IMR-90 (cell line): ENCODE data around the gene COL4A1. TPM values are rescaled to one million over a fixed set of nuclear protein-coding genes. Genes with fewer than 3 reads are reported as not detected.

Experiments used
- ATAC-seq: fragments of 200-7000 bp; cut with Tn5 transposase; 2 replicates; pipeline ENCODE4 v1.9.1; 2020; ENCODE audit warnings: low read depth, mild to moderate bottlenecking, moderate library complexity
- BruUV-seq: library from RNA; stranded (reverse); fragments of 400-500 nt; replicated peaks from 2 replicates; lab custom pipeline; 2021; lab: Mats Ljungman, UMichigan
- CTCF ChIA-PET: fragments of 300-600 bp; formaldehyde crosslinking; extraction: SDS; loops from one replicate; lab custom pipeline; 2021; ENCODE audit warnings: antibody characterized with exemption; lab: Yijun Ruan, JAX
- POLR2A ChIA-PET: fragments of 300-600 bp; sonication (Branson Sonifier 250); formaldehyde crosslinking; loops from one replicate; lab custom pipeline; 2022; ENCODE audit warnings: antibody characterized with exemption; ENCODE audit not compliant: unreplicated experiment; lab: Charles Lee
- DNase-seq: peaks from one replicate; pipeline ENCODE4 v3.0.0; 2013
- H2AFZ ChIP-seq: replicated peaks from 2 replicates; pipeline ENCODE3; 2013; ENCODE audit warnings: low read length, mild to moderate bottlenecking; ENCODE audit not compliant: poor library complexity
- H2AK5ac ChIP-seq: 2 replicates; pipeline ENCODE4 v1.6.1; 2013; ENCODE audit warnings: low read depth, low read length, inconsistent platforms
- H2AK9ac ChIP-seq: replicated peaks from 2 replicates; pipeline ENCODE3; 2013; ENCODE audit warnings: mild to moderate bottlenecking, low read depth, low read length, moderate library complexity; ENCODE audit not compliant: poor library complexity
- H2BK120ac ChIP-seq: 2 replicates; pipeline ENCODE4 v1.6.1; 2013; ENCODE audit warnings: low read depth, low read length, inconsistent platforms
- H2BK15ac ChIP-seq: 3 replicates; pipeline ENCODE4 v1.6.1; 2013; ENCODE audit warnings: low read depth, low read length, inconsistent platforms
- H2BK20ac ChIP-seq: 2 replicates; pipeline ENCODE4 v1.6.1; 2013; ENCODE audit warnings: low read depth, mild to moderate bottlenecking, inconsistent platforms, low read length, moderate library complexity
- H2BK5ac ChIP-seq: 2 replicates; pipeline ENCODE4 v1.6.1; 2013; ENCODE audit warnings: mild to moderate bottlenecking, low read depth, low read length, inconsistent platforms; ENCODE audit not compliant: poor library complexity, severe bottlenecking
- H3K14ac ChIP-seq: replicated peaks from 2 replicates; pipeline ENCODE4 v1.6.1; 2013; ENCODE audit warnings: low read depth, low read length, inconsistent platforms
- H3K18ac ChIP-seq: 2 replicates; pipeline ENCODE4 v1.6.1; 2013; ENCODE audit warnings: low read depth, low read length, control low read depth
- H3K23ac ChIP-seq: 2 replicates; pipeline ENCODE4 v1.6.1; 2013; ENCODE audit warnings: low read depth, low read length, inconsistent platforms
- H3K27ac ChIP-seq: 2 replicates; pipeline ENCODE4 v1.5.1; 2013; ENCODE audit warnings: mild to moderate bottlenecking, control low read depth, low read length; ENCODE audit not compliant: insufficient read depth
- H3K27me3 ChIP-seq: 2 replicates; pipeline ENCODE4 v1.6.1; 2013; ENCODE audit warnings: low read length; ENCODE audit not compliant: control insufficient read depth, insufficient read depth
- H3K36me3 ChIP-seq: 2 replicates; pipeline ENCODE4 v1.6.1; 2013; ENCODE audit warnings: low read length, mixed read lengths; ENCODE audit not compliant: control insufficient read depth, insufficient read depth
- H3K4ac ChIP-seq: 2 replicates; pipeline ENCODE4 v1.6.1; 2013; ENCODE audit warnings: low read depth, low read length, inconsistent platforms
- H3K4me1 ChIP-seq: 2 replicates; pipeline ENCODE4 v1.6.1; 2013; ENCODE audit warnings: low read length, mixed read lengths; ENCODE audit not compliant: control insufficient read depth, insufficient read depth
- H3K4me2 ChIP-seq: 2 replicates; pipeline ENCODE4 v1.6.1; 2013; ENCODE audit warnings: low read depth, mild to moderate bottlenecking, control low read depth, low read length, moderate library complexity
- H3K4me3 ChIP-seq: 2 replicates; pipeline ENCODE4 v1.5.1; 2013; ENCODE audit warnings: low read depth, mild to moderate bottlenecking, control low read depth, low read length, moderate library complexity; ENCODE audit not compliant: insufficient read depth
- H3K56ac ChIP-seq: 2 replicates; pipeline ENCODE4 v1.6.1; 2013; ENCODE audit warnings: low read length, inconsistent platforms; ENCODE audit not compliant: insufficient read depth; ENCODE audit errors: extremely low read depth
- H3K79me1 ChIP-seq, 2 experiments: 2 replicates each; pipeline ENCODE4 v1.6.1; 2013; ENCODE audit warnings: low read length in 2 of 2, inconsistent platforms in 1 of 2, low read depth in 1 of 2
- H3K9ac ChIP-seq: 2 replicates; pipeline ENCODE4 v1.6.1; 2013; ENCODE audit warnings: low read depth, low read length, control low read depth
- H3K9me1 ChIP-seq: 2 replicates; pipeline ENCODE4 v1.6.1; 2013; ENCODE audit warnings: low read length, inconsistent platforms; ENCODE audit not compliant: insufficient read depth
- H3K9me3 ChIP-seq: 2 replicates; pipeline ENCODE4 v1.6.1; 2013; ENCODE audit warnings: low read length; ENCODE audit not compliant: control insufficient read depth, insufficient read depth
- H4K20me1 ChIP-seq: 2 replicates; pipeline ENCODE4 v1.6.1; 2013; ENCODE audit warnings: low read length, inconsistent platforms; ENCODE audit not compliant: insufficient read depth
- H4K5ac ChIP-seq: 2 replicates; pipeline ENCODE4 v1.6.1; 2013; ENCODE audit warnings: mild to moderate bottlenecking, low read depth, low read length, control low read depth
- H4K8ac ChIP-seq, 2 experiments: 2 replicates each; pipeline ENCODE4 v1.6.1; 2013; ENCODE audit warnings: low read depth in 2 of 2, low read length in 2 of 2, control low read depth in 1 of 2, inconsistent platforms in 1 of 2
- H4K91ac ChIP-seq: 2 replicates; pipeline ENCODE4 v1.6.1; 2013; ENCODE audit warnings: low read depth, low read length, inconsistent platforms; ENCODE audit not compliant: insufficient read depth
- BHLHE40 ChIP-seq: fragments of 150-350 bp; IDR thresholded peaks from 2 replicates; pipeline ENCODE4 v1.6.1; 2016; ENCODE audit warnings: mild to moderate bottlenecking, low read depth, low read length
- CEBPB ChIP-seq: IDR thresholded peaks from 2 replicates; pipeline ENCODE4 v1.6.1; 2012; ENCODE audit warnings: low read depth, low read length, improper control_type of control experiment
- CHD1 ChIP-seq: IDR thresholded peaks from 2 replicates; pipeline ENCODE4 v1.6.1; 2012; ENCODE audit warnings: low read depth, low read length, improper control_type of control experiment
- FOS ChIP-seq: fragments of 150-350 bp; IDR thresholded peaks from 2 replicates; pipeline ENCODE4 v1.6.1; 2016; ENCODE audit warnings: low read depth, low read length
- MAFK ChIP-seq: IDR thresholded peaks from 2 replicates; pipeline ENCODE4 v1.6.1; 2012; ENCODE audit warnings: low read depth, low read length, improper control_type of control experiment
- MAZ ChIP-seq: IDR thresholded peaks from 2 replicates; pipeline ENCODE4 v1.6.1; 2012; ENCODE audit warnings: low read depth, mild to moderate bottlenecking, low read length, improper control_type of control experiment, moderate library complexity, borderline replicate concordance
- MXI1 ChIP-seq: IDR thresholded peaks from 2 replicates; pipeline ENCODE4 v1.6.1; 2012; ENCODE audit warnings: low read depth, mild to moderate bottlenecking, low read length, moderate library complexity, borderline replicate concordance
- NFE2L2 ChIP-seq: fragments of 150-350 bp; IDR thresholded peaks from 2 replicates; pipeline ENCODE4 v1.6.1; 2016; ENCODE audit warnings: low read depth, mild to moderate bottlenecking, low read length
- POLR2A ChIP-seq: IDR thresholded peaks from 2 replicates; pipeline ENCODE4 v1.6.1; 2012; ENCODE audit warnings: mild to moderate bottlenecking, low read depth, low read length
- RAD21 ChIP-seq: IDR thresholded peaks from 2 replicates; pipeline ENCODE4 v1.6.1; 2012; ENCODE audit warnings: low read length, improper control_type of control experiment
- RCOR1 ChIP-seq: IDR thresholded peaks from 2 replicates; pipeline ENCODE4 v1.6.1; 2012; ENCODE audit warnings: mild to moderate bottlenecking, low read length, improper control_type of control experiment; ENCODE audit not compliant: insufficient replicate concordance
- RFX5 ChIP-seq: IDR thresholded peaks from 2 replicates; pipeline ENCODE4 v1.8.0; 2012; ENCODE audit warnings: low read depth, mild to moderate bottlenecking, low read length, moderate library complexity
- SMC3 ChIP-seq: fragments of 150-350 bp; IDR thresholded peaks from 2 replicates; pipeline ENCODE4 v1.6.1; 2016; ENCODE audit warnings: low read depth, mild to moderate bottlenecking, antibody characterized with exemption, low read length, moderate library complexity
- WGBS, 2 experiments: methylation state at CpG; one replicate each; pipeline versions ENCODE4 v1.1.5 to v1.1.7; 2013; ENCODE audit warnings: missing lambda C conversion rate in 2 of 2; ENCODE audit not compliant: insufficient read length in 1 of 2; ENCODE audit errors: extremely low coverage in 2 of 2; 5-methylcytosine and 5-hydroxymethylcytosine counted together
- dilution Hi-C: fragments of 300-500 bp; cut with HindIII; formaldehyde crosslinking; loops from one replicate; pipeline ENCODE4 v1.14.3; 2018; ENCODE audit warnings: low sequenced_read_pairs; ENCODE audit not compliant: unreplicated experiment
- in situ Hi-C: fragments of 300-500 bp; cut with MboI; formaldehyde crosslinking; loops from 3 replicates; pipeline ENCODE4 v1.14.3; 2019; ENCODE audit warnings: low sequenced_read_pairs, inconsistent platforms, mixed read lengths
- intact Hi-C: fragments of 100-400 bp; cut with micrococcal nuclease; formaldehyde crosslinking; loops from 2 replicates; pipeline ENCODE4 v1.10.0; 2022
- polyA plus RNA-seq, 3 experiments: library from polyadenylated mRNA; depleted of rRNA; stranded (reverse); fragments of >200 nt; gene quantifications; 2 replicates each; pipeline ENCODE4 v1.2.3, GENCODE V29; 2012; ENCODE audit warnings: low replicate concordance in 1 of 3
- total RNA-seq: library from RNA; depleted of rRNA; stranded (reverse); fragments of >200 nt; gene quantifications from 2 replicates; pipeline ENCODE4 v1.2.3, GENCODE V29; 2012
- TF ChIP-seq, protein P1 (sequence below): conservative IDR thresholded peaks from 2 replicates; pipeline ENCODE4 v1.5.1; 2012; ENCODE audit warnings: mild to moderate bottlenecking, low read depth, low read length, improper control_type of control experiment
- TF ChIP-seq, protein P2 (sequence below): fragments of 150-350 bp; IDR thresholded peaks from 2 replicates; pipeline ENCODE4 v1.6.1; 2016; ENCODE audit warnings: low read depth, mild to moderate bottlenecking, low read length, moderate library complexity, borderline replicate concordance
- TF ChIP-seq, protein P3 (sequence below): fragments of 150-350 bp; IDR thresholded peaks from 2 replicates; pipeline ENCODE4 v1.6.1; 2017; ENCODE audit warnings: mild to moderate bottlenecking, antibody characterized with exemption, low read length, low read depth

The COL4A1 gene
- total and polyA plus RNA-seq, 2 of the 4 experiments (the other 2 are of a cell fraction), result 230 to 337 TPM

DNA sequence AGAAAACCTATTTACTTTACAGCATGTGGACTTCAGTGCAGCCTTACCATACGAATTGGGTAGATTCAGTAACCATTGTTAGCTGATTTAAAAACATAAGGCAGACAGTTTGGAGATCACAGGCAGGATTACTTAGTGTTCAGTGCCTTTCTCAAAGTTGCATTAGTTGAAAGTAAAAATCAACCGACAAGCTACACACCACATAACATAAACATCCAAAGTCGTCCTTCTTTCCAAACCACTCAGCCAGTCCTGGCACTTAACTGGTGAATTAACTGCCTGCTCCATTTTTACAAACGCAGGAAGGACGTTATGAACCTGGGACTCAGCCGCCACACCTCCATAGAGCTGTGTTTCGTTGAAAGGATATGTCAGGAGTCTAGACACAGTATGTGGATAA is 91.4 kb downstream of the COL4A1 start:
- peak; percentile 60 for ATAC-seq
- dilution Hi-C loops, result no loop called here
- Histone ChIP-seq H3K79me1 (peaks cover 61 to 85% of the 10 kb centered on the region in 2 experiments), H3K18ac (no peak overlapping the region), H3K9ac (no peak overlapping the region), H3K27me3 (no peaks in the 10 kb centered on the region), H3K9me1 (peaks cover 50% of the 10 kb centered on the region), H4K5ac (no peak overlapping the region), H2AK5ac (0 out of 2 replicates have a peak overlapping the region, but pooled peaks have one; percentile 25), H2BK5ac (peak overlapping the region; percentile 51), H4K8ac (peak overlapping the region in 1 of 2 experiments; percentile 15; a peak in 1 of 4 replicates), H3K4me3 (no peak overlapping the region), H4K91ac (no peak overlapping the region), H3K36me3 (peaks cover 28% of the 10 kb centered on the region), H3K9me3 (no peaks in the 10 kb centered on the region), H3K23ac (0 out of 2 replicates have a peak overlapping the region, but pooled peaks have one; percentile 10), H2AFZ (no peak overlapping the region), H3K56ac (no peak overlapping the region), H2AK9ac (no peak overlapping the region), H2BK20ac (peak overlapping the region; percentile 20; the same call in 1 of the 2 replicates), H3K14ac (peak overlapping the region; percentile 37), H2BK120ac (peak overlapping the region; percentile 1; the same call in 1 of the 2 replicates), H3K4me1 (peaks cover 25% of the 10 kb centered on the region), H4K20me1 (peaks cover 72% of the 10 kb centered on the region), H3K27ac (peak overlapping the region; percentile 44; the same call in 1 of the 2 replicates), H3K4ac (peak overlapping the region; percentile 22), H2BK15ac (no peak overlapping the region), H3K4me2 (no peak overlapping the region)
- CTCF ChIA-PET, result interaction anchor here (1.1 kb wide), 1 partner anchor 10 kb away, joined by 3 read pairs; no protein-coding TSS in a partner anchor
- intact Hi-C loops, result no loop called here
- in situ Hi-C loops, result loop anchor here (10.0 kb wide), 1 partner anchor 219 kb away; no protein-coding TSS in a partner anchor
- no CpG with 5 or more reads among the region's 7 CpGs for WGBS, 2 experiments
- POLR2A ChIA-PET, result no interaction called here
- TF ChIP-seq BHLHE40 (no peak), RAD21 (no peak), RFX5 (no peak), MXI1 (no peak), CHD1 (no peak), CEBPB (no peak), NFE2L2 (no peak), FOS (no peak), RCOR1 (no peak), MAFK (no peak), POLR2A (no peak), SMC3 (no peak), MAZ (no peak)
- TF ChIP-seq, protein P1, sequence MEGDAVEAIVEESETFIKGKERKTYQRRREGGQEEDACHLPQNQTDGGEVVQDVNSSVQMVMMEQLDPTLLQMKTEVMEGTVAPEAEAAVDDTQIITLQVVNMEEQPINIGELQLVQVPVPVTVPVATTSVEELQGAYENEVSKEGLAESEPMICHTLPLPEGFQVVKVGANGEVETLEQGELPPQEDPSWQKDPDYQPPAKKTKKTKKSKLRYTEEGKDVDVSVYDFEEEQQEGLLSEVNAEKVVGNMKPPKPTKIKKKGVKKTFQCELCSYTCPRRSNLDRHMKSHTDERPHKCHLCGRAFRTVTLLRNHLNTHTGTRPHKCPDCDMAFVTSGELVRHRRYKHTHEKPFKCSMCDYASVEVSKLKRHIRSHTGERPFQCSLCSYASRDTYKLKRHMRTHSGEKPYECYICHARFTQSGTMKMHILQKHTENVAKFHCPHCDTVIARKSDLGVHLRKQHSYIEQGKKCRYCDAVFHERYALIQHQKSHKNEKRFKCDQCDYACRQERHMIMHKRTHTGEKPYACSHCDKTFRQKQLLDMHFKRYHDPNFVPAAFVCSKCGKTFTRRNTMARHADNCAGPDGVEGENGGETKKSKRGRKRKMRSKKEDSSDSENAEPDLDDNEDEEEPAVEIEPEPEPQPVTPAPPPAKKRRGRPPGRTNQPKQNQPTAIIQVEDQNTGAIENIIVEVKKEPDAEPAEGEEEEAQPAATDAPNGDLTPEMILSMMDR, result no peak
- TF ChIP-seq, protein P2, sequence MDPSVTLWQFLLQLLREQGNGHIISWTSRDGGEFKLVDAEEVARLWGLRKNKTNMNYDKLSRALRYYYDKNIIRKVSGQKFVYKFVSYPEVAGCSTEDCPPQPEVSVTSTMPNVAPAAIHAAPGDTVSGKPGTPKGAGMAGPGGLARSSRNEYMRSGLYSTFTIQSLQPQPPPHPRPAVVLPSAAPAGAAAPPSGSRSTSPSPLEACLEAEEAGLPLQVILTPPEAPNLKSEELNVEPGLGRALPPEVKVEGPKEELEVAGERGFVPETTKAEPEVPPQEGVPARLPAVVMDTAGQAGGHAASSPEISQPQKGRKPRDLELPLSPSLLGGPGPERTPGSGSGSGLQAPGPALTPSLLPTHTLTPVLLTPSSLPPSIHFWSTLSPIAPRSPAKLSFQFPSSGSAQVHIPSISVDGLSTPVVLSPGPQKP, result no peak
- TF ChIP-seq, protein P3, sequence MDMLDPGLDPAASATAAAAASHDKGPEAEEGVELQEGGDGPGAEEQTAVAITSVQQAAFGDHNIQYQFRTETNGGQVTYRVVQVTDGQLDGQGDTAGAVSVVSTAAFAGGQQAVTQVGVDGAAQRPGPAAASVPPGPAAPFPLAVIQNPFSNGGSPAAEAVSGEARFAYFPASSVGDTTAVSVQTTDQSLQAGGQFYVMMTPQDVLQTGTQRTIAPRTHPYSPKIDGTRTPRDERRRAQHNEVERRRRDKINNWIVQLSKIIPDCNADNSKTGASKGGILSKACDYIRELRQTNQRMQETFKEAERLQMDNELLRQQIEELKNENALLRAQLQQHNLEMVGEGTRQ, result no peak
- BruUV-seq, result no TSS peak
- DNase-seq, result peak; percentile 62
